Kidney capillary endothelial cell (primary cell): ENCODE measurements around the gene MYO18A.
A peak's percentile ranks its signal among the peaks of the same experiment; 100 is the strongest.

ENCODE experiments used
- DNase-seq: peaks from one replicate; pipeline ENCODE4 v3.0.0-alpha.2; 2018; ENCODE audit warnings: low spot score

Gene MYO18A

DNA sequence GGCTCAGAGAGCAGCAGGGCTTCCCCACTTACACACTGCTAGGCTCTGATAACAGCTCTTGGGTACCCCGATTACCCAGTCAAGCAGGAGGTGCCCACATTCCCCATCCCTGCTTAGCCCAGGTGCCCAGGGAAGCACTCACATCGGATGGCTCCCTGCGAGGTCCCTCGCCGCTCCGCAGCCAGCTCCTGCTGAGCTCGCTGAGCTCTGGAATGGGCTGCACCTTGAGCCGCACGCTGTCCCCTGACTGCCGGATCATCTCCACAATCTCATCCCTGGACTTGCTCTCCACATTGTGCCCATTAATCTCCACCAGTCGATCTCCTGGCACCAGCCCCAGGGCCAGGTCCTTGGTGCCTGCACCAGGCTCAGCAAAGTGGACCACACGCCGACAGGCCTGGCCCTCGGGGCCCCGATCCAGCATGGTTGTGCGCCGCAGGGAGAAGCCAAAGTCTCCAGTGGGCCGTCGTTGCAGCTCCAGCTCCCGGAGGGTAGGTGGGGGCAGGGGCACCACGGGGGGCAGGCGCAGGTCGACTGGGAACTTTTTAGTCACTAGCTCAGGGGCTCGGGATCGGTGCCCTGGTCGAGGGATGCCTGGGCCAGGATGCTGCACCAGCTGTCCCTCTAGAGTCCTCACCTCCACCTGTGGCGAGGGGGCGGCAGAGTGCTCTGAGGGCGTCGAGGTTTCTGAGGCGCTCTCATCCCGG lies 14.2 kb downstream of the MYO18A start:
- DNase-seq = no peak

GRCh38 chr17:29165261-29165660 lies 14.9 kb downstream of the MYO18A start:
- DNase-seq = no peak

- no peak for DNase-seq
Measured at GRCh38 chr17:29163563-29163962, 16.6 kb downstream of the MYO18A start.

DNA sequence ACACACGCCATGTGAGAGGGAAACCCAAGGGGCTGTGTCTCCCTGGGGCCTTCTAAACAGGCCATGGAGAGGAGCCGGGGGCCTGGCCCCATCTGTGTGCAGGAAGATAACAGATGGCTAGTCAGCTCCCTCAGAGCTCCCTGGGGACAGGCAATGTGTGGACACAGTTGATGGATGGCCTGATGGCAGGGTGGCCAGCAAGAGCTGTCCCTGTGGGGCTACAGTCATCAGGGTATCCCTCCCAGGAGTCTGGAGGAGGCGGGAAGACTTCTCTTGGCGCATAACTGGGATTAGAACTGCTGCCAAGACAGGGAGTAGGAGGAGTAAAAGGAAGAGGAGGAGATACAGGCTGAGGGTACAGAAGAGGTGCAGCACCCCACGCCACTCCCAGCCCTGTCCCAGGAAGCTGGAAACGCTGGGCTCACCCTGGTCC lies 17.3 kb downstream of the MYO18A start:
- no peak for DNase-seq

DNA sequence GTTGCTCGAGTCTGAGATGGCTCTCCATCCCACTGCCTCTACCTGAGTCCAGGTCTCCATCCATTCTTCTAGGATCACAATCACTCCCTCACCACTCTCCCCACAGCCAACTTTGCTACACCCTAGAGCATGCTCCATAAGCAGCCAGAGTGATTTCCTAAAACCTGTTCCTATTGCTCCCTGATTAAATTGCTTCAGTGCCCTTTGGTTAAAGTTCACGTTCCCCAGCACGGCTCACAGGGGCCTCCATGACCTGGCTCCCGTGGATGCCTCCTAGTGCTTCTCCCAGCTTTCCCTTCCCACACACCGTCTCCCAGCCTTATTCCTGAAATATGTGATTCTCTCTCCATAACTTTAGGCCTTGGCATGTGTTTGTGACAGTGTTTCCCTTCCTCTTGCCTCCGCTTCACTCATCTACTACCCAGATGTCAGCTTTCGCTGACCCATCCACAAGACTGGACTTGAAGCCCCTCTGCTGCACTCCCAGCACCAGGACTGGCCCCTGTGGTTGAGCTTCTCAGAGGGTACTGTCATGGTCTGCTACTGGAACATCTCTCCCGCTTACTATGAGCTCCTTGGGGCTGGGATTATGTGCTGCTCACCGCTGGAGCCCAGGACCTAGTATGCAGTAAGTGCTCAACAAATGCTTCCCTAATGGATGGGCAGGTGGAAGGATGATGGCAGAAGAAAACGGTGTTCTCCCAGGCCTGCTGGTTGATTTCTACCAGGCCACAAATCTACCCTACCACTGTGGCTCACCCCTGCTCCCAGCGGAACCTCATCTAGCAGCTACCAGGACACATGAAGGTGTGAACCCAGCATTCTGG lies 17.9 kb downstream of the MYO18A start:
- DNase-seq = no peak

DNA sequence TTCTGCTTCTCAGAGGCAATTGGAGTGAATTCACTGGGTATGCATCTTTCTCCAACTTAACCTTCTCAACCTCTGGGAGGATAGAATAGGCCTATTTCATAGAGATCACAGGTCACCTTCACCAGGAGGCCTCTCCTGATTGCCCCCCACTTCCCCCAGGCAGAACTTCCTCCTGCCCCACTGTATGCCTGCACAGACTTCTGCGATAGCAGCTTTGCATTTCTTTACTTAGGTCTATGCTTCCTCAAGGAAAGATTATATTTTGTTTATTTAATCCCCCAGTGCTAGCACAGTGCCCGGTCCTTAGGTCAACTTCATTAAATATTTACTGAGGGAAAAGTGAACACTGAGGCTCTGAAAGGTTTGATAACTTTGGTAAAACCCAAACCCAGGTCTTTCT lies 19.9 kb downstream of the MYO18A start:
- no peak for DNase-seq

DNA sequence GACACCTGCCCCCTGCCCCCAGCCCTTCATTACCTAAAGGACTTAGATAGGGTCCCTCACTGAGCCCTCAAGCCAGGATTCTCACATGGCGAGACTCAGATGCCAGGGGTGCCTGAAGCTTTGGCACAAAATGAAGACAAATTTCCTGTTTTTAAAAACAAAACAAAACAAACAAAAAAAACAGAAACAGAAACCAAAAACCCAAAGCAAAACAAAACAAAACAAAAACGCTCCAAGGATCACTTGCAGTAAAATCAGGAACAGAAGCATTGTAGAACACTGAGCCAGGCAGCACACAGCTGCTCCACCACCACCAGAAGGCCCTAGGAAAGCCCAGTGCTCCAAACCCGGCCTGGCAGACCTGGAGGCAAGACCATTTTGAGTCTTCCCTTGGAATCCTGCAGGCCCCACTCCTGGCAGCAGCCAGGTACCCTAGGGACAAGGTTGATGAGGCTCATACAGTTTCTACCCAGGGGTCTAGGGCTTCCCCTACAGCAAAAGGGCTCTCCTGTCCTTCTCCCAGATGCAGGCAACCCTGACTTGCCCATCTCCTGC lies 20.8 kb downstream of the MYO18A start:
- no peak for DNase-seq

DNA sequence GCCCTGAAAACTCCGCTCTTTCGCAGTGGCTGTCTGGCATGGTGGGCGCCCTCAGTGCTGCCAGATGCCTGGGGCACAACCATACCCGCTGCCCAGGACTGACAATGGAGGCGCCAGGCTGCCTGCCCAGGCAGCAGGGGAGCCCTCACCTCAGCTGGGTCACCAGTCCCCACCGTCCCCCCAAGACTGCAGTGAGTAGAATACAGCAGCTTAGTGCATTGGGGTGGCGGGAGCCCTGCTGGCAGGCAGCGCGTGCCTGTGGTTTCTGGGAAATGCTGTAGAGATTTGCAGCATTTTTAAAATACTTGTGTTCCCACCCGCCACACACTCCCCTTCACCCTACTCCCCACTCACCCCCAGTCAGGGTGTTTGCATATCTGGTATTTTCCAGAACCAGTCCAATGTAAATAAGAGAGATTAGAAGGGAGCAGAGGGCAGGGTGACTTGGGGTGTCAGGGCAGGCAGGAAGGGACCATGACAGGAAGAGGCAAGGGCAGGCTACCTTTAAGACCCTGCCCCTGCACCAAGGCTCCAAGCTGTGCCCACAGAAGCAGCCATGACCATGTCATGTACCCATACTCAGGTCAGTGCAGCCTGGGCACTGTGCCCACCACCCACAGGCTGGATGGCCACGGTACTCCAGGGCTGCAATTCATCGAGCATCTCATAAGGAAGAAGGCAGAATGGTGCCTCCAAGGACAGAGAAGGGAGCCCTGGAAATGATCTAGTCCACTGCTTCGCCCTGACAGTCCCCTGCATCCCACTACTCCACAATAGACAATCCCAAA lies 21.5 kb downstream of the MYO18A start:
- no peak for DNase-seq

- no peak for DNase-seq
Measured at GRCh38 chr17:29158096-29158487, 22.1 kb downstream of the MYO18A start.

DNA sequence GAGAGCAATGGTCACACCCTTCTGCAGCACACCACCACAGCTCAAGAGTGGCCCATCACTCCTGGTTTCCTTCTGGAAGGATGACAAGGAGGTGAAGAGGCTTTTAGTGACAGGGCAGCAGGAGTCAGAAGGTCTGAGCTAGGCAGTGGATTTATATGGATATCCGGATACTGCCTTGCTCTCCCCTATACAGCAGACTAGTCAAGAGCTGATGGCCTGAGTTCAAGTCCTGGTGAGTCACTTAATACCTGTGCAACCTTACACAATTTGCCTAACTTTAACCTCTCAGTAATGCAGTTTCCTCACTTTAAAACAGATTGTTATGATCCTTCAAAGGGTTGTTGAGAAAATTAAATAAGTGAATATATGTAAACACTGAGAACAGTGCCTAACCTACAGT lies 22.9 kb downstream of the MYO18A start:
- no peak for DNase-seq

DNA sequence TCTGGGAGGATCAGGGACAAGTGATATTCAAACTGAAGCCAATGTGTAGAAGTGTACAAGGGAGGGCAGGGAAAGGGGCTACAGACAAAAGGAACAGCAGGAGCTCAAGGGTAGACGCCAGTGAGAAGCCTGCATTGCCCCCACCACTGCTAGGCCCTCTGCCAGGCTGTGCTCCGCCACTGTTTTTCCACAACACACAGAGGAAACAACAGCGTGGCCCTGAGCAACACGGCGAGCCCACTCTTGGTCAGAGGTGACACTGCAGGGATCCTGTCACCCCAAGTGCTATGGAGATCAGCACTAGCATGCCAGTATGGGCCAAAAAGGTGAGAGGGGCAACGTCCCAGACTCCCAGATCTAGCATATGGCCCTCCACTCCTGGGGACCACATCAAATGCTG lies 23.4 kb downstream of the MYO18A start:
- no peak for DNase-seq

DNA sequence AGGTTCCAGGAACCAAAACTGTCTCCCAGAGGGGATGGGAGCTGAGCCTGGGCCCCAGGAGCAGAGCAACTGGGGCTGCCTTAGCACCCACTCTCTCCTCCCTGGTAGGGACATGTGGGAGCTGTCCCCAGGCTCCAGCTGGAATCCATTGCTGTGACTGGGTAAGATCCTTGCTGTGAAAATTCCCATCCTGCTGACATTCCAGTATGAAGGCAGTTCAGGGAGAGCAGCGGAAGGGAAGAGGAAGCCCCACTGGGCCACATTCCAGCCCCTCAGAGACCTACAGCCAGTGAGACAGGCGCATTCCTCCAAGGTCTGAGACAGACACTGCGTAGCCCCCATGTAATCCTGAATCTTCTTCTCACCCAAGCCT lies 24.2 kb downstream of the MYO18A start:
- no peak for DNase-seq

DNA sequence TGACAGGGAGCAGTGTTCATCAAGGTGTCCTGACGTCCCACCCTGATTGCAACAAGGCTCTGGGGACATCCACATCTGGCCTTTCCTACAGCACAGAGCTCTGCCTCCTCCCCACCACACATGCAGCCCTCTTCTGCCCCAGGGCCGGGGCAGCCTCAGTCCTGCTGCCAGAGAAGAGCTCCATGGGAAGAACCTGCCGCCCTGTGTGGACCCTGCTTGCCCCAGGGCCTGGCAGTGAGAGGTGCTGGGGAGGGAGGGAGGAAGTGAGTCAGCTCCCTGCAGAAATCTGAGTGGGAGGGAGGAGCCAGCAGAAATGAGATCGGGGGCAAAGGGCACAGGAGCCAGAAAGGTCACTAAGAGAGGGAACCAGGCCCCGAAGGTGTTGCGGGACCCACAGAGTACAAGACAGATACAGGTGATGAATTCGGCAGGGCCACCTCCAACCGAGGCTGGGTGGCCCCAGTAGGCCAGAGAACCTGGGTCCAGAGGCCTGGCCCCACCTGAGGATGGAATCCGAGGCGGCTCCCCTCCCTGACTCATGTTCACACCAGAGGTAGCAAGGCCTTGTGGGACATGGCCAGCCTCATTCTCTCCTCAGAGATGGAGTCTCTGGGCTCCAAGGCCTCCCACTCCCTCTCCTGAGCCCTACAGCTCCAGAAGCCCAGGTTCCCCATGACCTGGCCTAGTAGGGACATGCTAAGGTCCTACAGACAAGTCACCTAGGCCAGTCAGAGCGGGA lies 24.8 kb downstream of the MYO18A start:
- DNase-seq = no peak

DNA sequence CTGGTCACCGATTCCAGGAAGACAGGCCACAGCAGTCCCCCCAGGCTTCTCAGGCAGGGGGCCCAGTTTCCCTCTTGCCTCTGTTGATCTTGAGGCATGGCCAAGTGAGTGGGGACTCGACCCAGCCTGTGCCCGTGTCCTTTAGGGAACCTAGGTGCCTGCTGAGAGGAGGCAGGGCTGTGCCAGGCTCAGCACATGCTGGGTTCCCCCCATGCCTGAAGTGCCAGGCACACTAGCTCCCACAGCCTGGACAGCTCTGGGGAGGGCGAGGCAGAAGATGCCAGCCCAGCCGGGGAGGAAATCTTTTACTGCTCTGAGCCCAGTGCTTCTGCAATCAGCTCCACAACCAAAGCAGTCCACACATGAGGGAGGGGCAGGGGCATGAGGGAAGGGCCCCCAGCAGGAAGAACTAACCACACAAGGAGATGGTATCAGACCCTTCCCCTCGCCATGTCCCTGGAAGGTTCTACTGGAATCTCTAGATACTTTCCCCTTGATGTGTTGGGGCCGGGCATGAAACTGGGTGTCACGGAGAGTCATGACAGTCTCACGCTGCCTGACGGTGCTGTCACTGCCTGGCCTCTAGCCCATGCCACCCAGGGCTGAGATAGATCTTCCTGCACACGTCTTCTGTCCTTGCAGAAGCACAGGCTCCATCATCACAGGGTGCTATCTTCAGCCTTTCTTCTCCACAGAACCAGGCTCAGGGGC lies 25.5 kb downstream of the MYO18A start:
- DNase-seq = no peak

DNA sequence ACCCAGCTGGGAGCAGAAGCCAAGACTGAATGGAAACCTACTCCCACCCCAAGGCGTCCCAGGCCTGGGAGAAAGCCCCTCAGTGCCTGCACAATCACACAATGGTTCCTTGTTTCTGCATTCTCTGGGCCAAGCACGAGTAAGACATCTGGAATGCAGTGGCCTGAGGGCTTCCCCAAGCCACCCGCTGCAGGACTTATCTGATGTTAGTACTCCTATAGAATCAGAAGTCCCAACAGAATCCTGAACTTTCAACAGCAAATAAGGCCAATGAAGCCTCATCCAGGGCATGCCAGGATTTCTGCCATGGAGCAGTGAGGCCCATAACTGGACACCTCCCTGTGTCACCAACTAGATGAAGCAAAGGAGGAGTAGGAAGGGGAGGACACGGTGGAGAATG lies 28.6 kb downstream of the MYO18A start:
- DNase-seq = no peak

GRCh38 chr17:29150161-29150560 lies 30.0 kb downstream of the MYO18A start:
- DNase-seq = no peak

GRCh38 chr17:29149431-29150064 lies 30.6 kb downstream of the MYO18A start:
- DNase-seq = no peak

GRCh38 chr17:29148790-29149430 lies 31.3 kb downstream of the MYO18A start:
- DNase-seq = peak; percentile 96

- no peak for DNase-seq
Measured at GRCh38 chr17:29148257-29148789, 31.9 kb downstream of the MYO18A start.

DNA sequence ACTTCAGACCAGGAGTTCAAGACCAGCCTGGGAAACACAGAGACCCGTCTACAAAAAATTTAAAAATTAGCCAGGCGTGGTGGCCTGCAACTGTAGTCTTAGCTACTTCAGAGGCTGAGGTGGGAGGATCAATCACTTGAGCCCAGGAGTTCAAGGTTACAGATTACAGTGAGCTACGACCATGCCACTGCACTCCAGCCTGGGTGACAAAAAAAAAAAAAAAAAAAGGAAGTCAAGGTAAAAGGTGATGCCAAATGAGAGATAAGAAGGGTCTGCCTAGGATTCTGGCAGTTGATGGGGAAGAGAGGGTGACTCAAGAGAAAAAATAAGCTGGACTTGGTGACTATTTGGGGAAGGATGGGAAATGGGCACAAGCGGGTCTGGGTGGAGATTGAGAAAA lies 32.5 kb downstream of the MYO18A start:
- DNase-seq = no peak
